GM18499 (cell line): Measurements from ENCODE around the gene CNKSR2.
A peak's percentile ranks its signal among the peaks of the same experiment; 100 is the strongest.

Experiments
- ATAC-seq: cut with Tn5 transposase; IDR thresholded peaks from one replicate; pipeline ENCODE4 v1.9.1; 2021; ENCODE audit warnings: moderate number of reproducible peaks; ENCODE audit not compliant: insufficient read depth, unreplicated experiment

CNKSR2 gene

DNA sequence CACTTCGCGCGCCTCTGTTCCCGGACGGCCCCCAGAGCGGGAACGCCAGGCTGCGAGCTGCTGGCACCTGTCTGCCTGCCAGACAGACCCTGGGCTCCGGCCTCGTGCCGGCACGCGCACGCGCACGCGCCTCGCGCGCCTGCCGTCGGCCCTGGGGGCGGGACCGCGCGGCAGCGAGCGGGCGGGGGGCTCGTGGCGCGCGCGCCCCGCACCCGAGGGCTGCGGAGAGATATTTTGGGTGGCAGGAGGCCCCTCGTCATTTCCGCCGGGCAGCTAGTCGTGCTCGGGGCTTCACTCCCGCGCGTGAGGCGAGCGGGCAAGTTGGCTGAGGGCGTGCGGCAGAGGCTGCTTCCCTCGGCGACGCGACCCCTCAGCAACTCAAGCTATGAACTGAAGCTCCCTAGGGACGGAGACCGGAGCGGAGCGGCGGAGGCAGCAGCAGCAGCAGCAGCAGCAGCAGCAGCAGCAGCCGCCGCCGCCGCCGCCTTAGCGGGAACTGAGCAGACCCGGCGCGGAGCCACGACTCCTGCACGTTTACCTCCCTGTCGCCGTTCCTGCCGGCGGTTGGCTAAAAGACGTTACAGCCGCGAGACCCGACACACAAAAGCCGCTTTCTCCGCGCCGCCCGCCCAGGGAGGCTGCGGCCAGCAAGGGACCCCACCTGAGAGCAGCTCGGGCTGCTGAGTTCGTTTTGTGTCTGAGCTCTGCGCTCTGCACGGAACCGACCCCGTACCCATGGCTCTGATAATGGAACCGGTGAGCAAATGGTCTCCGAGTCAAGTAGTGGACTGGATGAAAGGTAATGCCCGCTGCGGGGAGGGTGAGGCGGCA is at the start of gene CNKSR2:
Gene CNKSR2, plus strand, starts transcription at position 256 of the 831 bp plus-strand sequence. Its CDS starts 480 bp downstream, at position 736.
- ATAC-seq: peak; percentile 41

DNA sequence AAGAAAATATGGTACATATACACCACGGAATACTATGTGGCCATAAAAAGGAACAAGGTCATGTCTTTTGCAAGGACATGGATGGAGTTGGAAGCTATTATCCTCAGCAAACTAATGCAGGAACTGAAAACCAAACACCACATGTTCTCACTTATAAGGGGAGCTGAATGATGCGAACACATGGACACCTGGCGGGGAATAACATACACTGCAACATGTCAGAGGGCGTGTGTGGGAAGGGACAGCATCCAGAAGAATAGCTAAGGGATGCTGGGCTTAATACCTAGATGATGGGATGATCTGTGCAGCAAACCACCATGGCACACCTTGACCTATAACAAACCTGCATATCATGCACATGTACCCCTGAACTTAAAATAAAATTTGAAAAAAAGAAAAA is 19.5 kb upstream of the CNKSR2 start:
- no peak for ATAC-seq

DNA sequence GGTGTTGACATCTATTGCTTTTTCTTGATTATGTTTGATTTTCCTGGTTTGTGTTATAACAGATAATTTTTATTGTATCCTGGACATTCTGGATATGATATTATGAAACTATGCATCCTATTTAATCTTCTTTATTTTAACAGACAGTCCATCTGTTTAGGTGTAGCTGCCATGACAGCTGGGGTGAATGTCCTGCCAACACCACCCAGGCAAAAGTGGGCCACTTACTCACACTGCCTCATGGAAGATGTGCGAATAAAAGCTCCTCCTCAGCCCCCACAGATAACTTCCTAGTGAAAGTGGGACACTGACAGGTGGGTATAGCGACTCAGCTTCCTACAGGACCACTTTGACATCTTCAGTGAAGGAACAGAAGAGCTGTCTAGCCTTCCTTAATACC is 18.4 kb upstream of the CNKSR2 start:
- no peak for ATAC-seq

DNA sequence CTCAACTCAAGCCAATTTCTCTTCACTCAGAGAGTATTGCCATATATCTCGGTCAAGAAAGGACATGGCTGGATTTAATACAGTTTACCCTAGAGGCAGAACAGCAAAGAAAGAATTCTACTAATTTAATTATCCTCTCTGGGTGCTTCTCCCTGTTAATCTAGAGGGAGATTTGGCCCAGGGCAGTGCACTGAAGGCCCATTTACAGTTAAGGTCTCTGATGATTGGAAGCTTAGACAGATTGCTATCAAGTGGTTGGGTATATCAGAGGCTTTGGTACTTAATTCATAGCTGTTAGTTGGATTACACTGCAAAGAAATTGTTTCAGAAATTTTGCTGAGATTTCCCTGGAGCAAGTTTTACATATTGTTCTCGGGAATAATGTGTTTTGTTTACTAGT is 4.6 kb upstream of the CNKSR2 start:
- no peak for ATAC-seq

DNA sequence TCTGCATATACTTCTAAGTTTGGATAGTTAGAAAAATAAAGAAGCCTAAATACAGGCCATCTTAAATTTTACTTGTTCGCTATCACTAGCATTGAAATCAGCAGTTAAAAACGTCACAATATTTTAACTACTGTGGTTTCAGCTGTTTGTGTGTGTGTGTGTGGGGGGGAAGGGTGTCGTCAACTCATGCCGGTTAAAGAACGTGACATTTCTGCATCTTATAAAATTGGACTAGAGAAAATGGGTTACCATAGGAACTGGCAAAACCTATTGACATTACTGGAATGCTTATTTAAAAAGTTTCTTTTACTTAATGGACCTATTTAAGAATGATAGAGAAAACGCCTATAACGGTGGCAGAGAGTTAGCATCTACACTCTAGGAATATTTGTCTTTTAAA is 1.2 kb upstream of the CNKSR2 start:
- ATAC-seq: no peak

DNA sequence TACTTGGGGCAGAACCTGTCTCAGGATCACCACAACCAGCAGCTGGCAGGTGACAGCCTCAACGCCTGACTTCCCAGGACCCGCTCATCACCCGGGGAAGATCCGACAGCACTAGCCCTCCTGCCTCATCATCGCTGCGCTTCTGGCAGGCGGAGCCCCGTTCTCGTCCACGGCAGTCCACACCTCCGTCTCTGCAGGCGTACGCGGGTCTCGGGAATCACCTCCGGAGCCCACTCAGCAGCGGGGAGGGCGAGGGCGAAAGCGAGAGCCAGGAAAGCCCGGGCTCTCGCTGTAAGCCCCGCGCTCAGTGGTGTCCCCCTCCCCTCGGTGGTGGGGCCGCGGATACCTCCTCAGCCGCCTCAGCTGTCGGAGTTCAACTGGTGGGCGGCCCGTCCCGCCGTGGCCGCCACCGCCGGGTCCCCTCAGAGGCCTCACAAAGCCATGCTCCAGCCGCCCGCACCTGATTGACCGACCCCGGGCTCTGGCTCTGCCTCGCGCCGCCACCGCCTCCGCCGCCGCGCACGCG is 518 bp upstream of the CNKSR2 start:
- peak; percentile 17 for ATAC-seq

DNA sequence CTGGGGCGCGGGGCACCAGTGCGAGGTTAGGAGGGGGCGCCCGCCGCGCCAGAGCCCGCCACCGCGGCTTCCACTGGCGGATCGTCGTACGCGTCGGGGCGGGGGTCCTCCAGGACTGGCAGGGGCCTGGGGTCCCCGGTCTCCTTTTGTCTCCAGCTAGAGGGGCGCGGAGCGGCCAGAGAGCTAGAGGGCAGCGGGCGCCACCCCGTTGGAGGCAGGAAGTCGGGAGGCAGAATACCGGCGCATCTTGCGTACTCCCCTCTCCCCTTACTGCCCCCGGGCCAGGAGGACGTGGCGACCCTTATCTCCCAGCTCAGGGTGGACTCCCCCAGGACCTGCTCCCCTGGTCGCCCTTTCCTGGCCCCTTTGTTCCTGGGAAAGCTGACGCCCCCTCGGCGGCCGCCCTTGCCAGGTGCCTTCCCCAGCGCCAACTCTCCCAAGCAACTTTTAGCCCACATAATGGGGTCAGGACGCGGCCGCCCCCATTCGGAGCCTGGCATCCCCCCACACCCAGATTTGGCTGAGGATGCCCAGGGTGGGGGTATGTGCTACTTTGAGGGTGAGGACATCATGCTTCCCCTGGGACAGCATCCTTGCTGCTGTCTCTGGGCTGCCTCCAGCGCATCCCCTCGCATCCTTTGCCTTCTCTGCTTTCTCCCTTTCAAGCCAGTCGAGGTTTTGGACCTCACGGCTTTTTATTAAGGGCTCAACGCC is 933 bp downstream of the CNKSR2 start:
- ATAC-seq: no peak

DNA sequence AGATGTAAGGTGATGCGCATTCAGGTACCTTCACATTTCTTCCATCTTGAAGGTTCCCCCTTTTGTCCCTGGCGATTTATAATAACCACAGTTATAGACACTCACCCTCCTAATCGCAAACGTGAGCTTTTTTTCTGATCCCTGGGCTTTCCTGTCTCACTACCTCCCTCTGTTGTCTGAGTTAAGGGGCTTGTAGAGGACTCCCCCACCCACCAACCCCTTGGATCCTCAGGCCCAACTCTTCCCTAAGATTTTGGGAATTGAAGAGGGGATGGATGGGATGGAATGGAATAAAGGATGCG is 1.4 kb downstream of the CNKSR2 start:
- ATAC-seq: no peak

DNA sequence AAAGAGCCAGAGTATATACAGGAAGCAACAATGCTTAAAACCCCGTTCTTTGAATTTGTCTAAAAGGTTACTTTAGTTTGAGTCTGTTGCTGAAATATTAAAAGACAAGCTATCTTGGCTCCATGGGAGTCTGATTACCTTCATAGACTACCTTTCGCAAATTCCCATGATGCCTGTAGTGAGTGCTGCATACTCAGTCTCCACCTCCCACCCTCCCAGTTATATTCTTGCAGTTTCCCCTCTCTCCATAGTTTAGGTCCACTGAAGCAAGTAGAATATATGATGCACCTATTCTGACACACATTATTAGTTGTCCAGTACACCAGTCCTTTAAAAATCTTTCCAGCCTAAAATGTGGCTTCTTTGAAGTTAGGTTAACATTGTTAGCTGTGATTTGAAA is 2.4 kb downstream of the CNKSR2 start:
- ATAC-seq: no peak

DNA sequence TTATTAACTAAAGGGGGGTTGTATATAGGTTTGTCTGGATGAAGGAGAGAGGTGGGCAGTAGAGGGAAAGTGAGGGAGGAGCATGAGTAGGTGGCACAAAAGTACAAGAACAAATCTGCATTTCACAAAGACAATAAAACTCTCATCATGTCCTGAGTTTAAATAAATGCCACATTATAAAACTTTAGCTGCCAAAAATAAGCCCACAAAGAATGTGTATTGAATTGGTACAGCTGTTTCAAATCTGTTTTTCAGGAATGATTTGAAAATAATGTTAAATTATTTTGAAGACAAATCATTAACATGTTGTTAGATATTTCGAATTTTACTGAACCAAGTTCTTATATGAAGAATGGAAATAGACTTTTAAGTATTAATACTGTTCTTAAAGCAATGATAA is 5.8 kb downstream of the CNKSR2 start:
- no peak for ATAC-seq

DNA sequence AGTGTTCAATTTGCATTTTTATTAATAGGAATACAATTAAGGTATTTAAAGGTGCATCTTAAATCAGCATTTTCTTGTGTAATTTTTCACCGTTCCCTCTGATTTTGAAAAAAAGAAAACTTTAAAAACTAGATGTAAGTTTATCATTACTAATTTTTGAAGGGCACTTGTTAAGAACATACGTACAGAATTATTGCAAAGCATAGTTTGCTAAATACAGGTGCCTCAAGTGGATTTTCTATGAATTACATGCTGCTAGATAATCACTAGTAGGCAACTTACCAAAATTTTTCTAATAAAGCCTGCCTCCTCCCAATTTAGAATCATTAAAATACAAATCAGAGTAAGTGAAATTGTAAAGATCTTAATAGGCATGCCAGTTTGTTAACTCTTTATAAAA is 8.5 kb downstream of the CNKSR2 start:
- ATAC-seq: no peak

DNA sequence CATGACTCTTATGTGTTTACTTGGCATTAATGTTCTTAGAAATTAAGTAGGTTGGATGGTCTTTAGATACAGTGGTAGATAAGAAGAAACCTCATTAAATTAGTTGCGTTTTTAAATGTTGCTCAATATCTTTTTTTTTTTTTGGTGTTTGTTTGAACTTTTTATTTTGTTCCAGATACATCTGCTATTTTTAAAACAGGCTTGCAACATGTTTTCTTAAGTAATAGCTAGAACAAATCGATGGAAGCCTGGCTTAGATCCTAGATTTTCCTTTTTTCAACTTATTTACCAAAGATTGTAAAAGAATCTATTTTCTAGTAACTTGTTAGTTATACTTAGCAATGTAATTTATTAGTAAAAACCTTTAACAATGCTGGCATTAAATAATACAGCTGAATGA is 9.3 kb downstream of the CNKSR2 start:
- no peak for ATAC-seq

DNA sequence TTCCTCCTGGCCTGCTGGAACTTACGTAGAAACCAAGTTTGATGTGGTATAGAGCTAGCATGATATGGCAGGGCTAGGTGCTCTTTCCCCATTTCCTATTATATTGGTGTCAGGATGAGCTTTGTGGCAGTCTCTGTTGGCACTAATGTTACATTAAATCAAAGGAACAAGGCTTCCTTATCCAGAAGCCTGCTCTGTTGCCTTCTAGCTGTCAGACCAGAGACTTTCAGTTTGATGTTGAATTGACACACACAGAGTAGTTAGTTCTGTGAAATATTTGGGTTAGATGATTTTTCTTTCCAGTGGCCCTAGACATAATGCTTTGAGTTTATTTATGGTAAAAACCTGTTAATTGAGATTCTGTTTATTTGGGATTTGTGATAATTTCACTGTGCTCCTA is 10.0 kb downstream of the CNKSR2 start:
- no peak for ATAC-seq

DNA sequence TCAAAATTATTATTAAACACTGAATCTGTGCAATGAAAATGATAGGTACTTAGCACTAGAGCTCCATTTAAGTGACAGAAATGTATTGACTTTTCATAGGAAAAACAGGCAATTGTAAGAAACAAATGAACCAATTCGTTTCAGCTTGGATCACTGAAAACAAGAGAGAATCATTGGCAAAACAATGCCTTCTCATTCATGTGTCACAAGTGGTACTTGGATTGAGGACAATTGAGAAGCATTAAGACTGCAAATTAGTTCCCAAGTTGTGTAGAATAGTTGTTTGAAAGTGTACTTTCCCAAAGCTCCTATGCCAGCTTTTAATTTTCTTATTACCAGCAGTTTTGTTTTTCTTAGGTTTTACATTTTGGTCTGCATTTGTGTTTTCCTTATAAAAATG is 20.6 kb downstream of the CNKSR2 start:
- ATAC-seq: no peak

DNA sequence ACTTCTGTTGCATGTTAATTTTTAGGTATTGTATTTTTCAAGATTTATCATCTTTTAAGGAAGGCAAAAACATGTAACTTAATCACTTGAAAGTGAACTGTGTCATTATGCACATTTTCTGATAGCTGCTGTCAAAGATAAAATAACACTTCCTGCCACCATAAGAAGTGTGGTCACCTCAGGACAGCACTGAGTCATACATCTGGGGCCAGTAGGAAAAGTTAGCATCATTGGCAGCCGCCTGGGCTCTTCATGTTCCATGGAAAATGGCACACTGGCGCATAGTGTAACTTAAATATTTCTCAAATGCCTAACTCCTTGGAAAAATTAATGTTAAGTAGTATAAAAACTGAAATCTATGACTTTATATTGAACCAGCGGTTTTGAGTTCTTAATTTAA is 24.2 kb downstream of the CNKSR2 start:
- ATAC-seq: no peak

DNA sequence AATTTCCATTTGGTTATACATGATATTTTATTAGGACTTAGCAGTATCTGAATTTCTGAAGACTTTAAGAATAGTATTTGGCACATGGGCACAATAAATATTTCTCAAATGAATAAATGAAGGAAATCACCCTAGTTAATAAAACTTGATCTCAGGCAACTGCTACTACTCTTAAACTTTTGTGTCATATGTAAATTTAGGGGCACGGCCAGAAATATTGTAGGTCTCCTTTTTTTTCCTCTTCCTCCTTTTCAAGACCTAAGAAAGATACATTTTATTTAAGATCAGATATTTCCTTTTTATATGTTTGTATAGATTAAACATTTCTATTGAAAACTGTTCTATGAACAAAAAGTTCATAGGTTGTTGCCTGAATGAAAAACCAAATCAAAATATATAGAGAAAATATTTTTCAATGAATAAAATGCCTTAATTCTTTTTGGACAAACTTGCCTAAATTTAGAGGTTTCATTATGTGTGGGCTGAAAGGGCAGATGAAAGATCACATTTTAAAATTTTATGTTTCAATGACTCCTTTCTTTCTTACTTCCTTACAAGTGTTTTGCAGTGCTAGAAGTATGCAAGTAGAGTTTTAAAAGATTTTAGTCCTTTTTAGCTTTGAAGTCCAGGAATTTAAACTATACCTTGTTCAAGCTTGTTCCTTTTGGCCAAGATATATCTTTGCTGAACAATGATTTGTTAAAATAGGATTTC is 26.3 kb downstream of the CNKSR2 start:
- ATAC-seq: no peak

DNA sequence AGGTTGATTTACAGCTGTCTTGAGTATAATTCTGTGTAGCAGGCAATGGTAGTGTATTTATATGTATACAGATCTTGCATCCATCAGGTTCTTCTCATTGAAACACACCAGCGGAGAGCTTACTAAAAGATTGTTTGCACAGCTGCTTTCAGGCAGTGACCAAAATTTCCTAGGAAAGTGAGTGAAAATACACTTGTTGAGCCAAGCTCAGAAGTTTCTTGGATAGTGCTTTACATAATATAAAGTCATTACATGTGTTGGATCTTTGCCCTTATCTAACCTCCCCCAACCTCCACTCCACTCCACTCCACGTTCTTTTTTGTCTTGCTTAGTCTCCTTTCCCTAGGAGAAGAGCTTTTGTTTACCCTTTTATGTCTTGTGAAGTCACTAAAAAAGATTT is 34.1 kb downstream of the CNKSR2 start:
- ATAC-seq: no peak

DNA sequence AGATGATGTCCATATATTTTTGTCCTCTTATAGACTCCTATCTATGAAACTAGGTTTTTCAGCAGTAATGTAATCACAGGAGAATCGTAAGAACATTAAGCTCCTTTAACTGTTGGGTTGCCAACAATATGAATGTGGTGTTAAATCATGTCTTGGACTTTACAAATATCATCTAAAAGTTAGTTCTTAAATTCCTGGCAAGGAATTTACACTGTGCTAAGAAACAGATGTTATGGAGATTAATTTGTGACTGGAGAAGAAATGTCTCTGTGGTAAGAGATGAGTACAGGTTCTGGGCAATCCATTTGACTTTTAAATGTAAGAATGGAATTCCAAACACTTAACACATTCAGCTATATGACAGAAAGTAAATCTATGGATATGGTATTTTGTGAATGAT is 34.6 kb downstream of the CNKSR2 start:
- no peak for ATAC-seq

DNA sequence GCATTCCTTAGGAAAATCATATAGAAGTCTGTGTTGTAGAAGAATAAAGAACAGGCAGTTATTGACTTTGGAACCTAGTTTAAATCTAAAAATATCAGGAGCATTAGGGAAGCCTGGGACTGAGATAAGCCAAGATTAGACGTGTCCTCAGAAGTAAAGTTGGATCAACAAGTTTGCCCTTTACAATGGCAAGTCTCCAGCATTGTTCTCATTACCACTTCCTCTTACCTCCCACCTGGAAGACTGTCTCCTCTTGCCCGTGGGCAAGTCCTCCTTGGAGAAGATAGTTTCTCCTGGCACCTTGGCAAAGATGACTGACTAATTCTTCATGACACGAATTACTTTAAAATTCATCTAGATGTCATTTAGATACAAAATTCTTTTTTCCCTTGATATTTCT is 37.8 kb downstream of the CNKSR2 start:
- no peak for ATAC-seq

DNA sequence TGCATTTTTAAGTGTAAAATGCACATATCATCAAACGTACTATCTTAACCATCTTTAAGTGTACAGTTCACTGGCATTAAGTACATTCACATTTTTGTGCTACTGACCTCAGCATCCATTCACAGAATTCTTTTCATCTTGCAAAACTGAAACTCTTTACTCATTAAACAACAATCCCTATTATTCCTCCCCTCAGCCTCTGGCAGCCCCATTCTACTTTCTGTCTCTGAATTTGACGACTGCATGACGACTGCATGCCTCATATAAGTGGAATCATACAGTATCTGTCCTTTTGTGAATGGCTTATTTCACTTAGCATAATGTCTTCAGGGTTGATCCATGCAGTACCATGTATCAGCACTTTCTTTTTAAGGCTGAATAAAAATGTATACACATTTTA is 38.7 kb downstream of the CNKSR2 start:
- no peak for ATAC-seq

DNA sequence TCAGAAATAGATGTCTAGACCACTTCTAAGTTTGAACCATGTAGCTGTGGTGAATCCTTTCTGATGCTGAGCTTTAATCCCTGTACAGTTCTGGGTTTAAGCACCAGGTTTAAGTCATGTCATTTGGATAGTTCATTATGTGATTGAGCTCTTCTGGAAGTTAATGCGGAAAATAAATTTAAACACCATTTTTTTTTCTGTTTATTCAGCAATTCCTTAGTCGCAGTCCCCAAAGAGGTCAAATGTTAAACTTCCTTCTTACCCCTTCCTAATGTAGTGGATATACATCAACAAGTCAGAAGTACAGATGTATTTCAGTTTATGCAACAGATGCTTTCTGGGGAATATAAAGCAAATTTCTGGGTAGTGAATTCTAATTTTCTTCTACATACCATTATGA is 52.9 kb downstream of the CNKSR2 start:
- no peak for ATAC-seq
